Sigmoid colon (tissue), 7 donors: ENCODE measurements around the gene TEK. TPM values are rescaled to one million over a fixed set of nuclear protein-coding genes. Genes with fewer than 3 reads are reported as not detected.
A peak's percentile ranks its signal among the peaks of the same experiment; 100 is the strongest.

ENCODE experiments used
- DNase-seq: peaks from one replicate; pipeline ENCODE4 v3.0.0-alpha.2; 2019
- H3K27ac ChIP-seq, 4 donors: fragments of 200-600 bp; sonication (generic); one replicate each; pipeline ENCODE4 v1.5.1; 2016 to 2019; ENCODE audit warnings: mild to moderate bottlenecking in 1 of 4
- H3K27me3 ChIP-seq, 3 donors: fragments of 200-600 bp; sonication (generic); one replicate each; pipeline ENCODE4 v1.5.1; 2019; ENCODE audit warnings: mild to moderate bottlenecking in 1 of 3
- H3K36me3 ChIP-seq, 4 donors: fragments of 200-600 bp; sonication (generic); one replicate each; pipeline ENCODE4 v1.5.1; 2016 to 2019
- H3K4me1 ChIP-seq, 4 donors: fragments of 200-600 bp; sonication (generic); one replicate each; pipeline ENCODE4 v1.5.1; 2017 to 2019
- H3K4me3 ChIP-seq, 4 donors: fragments of 200-600 bp; sonication (generic); one replicate each; pipeline ENCODE4 v1.5.1; 2017 to 2019; ENCODE audit warnings: mild to moderate bottlenecking in 2 of 4, moderate library complexity in 1 of 4
- H3K9me3 ChIP-seq, 4 donors: fragments of 200-600 bp in 3 of 4; sonication (generic) in 3 of 4; one replicate each; pipeline versions ENCODE4 v1.5.1 to v1.6.1; 2013 to 2019
- EP300 ChIP-seq, 4 donors: sonication (generic); formaldehyde crosslinking; IDR thresholded peaks; one replicate each; pipeline ENCODE4 v1.6.1; 2017; ENCODE audit warnings: antibody characterized with exemption in 4 of 4
- POLR2A ChIP-seq, 2 donors: fragments of 450-650 bp; IDR thresholded peaks; one replicate each; pipeline ENCODE4 v1.6.1; 2016; ENCODE audit warnings: antibody characterized with exemption in 2 of 2, mild to moderate bottlenecking in 2 of 2, moderate library complexity in 2 of 2
- POLR2AphosphoS5 ChIP-seq, 4 donors: sonication (generic); formaldehyde crosslinking; IDR thresholded peaks; one replicate each; pipeline ENCODE4 v1.6.1; 2017; ENCODE audit warnings: antibody characterized with exemption in 4 of 4
- WGBS, 2 donors: extraction: QIAGEN DNeasy Blood & Tissue Kit; methylation state at CpG; one replicate each; pipeline ENCODE4 v1.1.7; 2013; 5-methylcytosine and 5-hydroxymethylcytosine counted together
- intact Hi-C: fragments of 100-400 bp; cut with DNase I; formaldehyde crosslinking; loops from one replicate; pipeline ENCODE4 v1.15.1; 2023
- polyA plus RNA-seq, 3 donors: library from polyadenylated mRNA; stranded (reverse); fragments of 200-250 nt; gene quantifications; one replicate each; pipeline ENCODE4 v1.2.3, GENCODE V29; 2013
- total RNA-seq, 4 donors: library from RNA; depleted of rRNA; stranded (reverse); fragments of >200 nt; gene quantifications; one replicate each; pipeline ENCODE4 v1.1.0, GENCODE V29; 2016
- TF ChIP-seq, protein P1 (sequence below), 4 experiments: fragments of 450-650 bp in 3 of 4; fragments of 200-600 bp in 1 of 4; IDR thresholded peaks; one replicate each; pipeline ENCODE4 v1.5.1; 2016 to 2019; ENCODE audit warnings: antibody characterized with exemption in 4 of 4, mild to moderate bottlenecking in 3 of 4, moderate library complexity in 2 of 4
- donor health status: healthy with polysubstance abuse.
- donor health status: Bipolar disorder and iron deficiency.
- donor health status: healthy.

TEK gene
- total and polyA plus RNA-seq, 7 donors, result 0.23 to 11.1 (median 5.8) TPM

DNA sequence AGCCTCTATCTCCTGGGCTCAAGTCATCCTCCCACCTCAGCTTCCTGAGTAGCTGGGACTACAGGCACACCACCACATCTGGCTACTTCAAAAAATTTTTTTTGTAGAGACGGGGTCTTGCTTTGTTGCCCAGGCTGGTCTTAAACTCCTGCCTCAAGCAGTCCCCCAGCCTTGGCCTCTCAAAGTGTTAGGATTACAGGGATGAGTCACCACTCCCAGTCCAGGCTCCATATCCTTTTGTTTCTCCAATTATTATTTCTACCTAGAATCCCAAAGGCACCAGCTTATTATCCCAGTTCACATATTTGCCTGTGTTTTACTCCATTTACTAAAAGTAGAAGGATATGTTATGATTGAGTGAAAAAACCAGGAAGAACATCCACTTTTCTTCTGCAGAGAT is 84.9 kb downstream of the TEK start:
- peak overlapping the region; percentile 12 to 72 (median 38) for H3K27ac ChIP-seq
- H3K4me3 ChIP-seq, result no peak overlapping the region
- H3K36me3 ChIP-seq, result no peaks in the 10 kb centered on the region
- no peak for TF ChIP-seq EP300 (IDR thresholded peaks at IDR 0.05)
- intact Hi-C loops, result no loop called here
- H3K9me3 ChIP-seq, result no peaks in the 10 kb centered on the region
- no peaks in the 10 kb centered on the region for H3K27me3 ChIP-seq
- 87 to 94% methylated on average over 1 of the region's 1 CpG for WGBS, 2 donors
- no peak for DNase-seq
- peaks cover 0 to 37% (median 35%) of the 10 kb centered on the region in 4 donors for H3K4me1 ChIP-seq

GRCh38 chr9:27194401-27195091 is 85.5 kb downstream of the TEK start:
- Histone ChIP-seq H3K27ac (peak overlapping the region; percentile 12 to 72 (median 44)), H3K27me3 (no peaks in the 10 kb centered on the region), H3K36me3 (no peaks in the 10 kb centered on the region), H3K9me3 (no peaks in the 10 kb centered on the region), H3K4me3 (no peak overlapping the region), H3K4me1 (peaks cover 0 to 37% (median 35%) of the 10 kb centered on the region in 4 donors)
- WGBS, 2 donors, result 34 to 54% methylated on average over 5 of the region's 5 CpGs
- TF ChIP-seq POLR2AphosphoS5 (IDR thresholded peaks at IDR 0.05) (peak in 3 of 4 donors; percentile 50 to 67 (median 65)), POLR2A (IDR thresholded peaks at IDR 0.05) (no peak), EP300 (IDR thresholded peaks at IDR 0.05) (peak in 1 of 4 donors; percentile 46)
- TF ChIP-seq, protein P1, sequence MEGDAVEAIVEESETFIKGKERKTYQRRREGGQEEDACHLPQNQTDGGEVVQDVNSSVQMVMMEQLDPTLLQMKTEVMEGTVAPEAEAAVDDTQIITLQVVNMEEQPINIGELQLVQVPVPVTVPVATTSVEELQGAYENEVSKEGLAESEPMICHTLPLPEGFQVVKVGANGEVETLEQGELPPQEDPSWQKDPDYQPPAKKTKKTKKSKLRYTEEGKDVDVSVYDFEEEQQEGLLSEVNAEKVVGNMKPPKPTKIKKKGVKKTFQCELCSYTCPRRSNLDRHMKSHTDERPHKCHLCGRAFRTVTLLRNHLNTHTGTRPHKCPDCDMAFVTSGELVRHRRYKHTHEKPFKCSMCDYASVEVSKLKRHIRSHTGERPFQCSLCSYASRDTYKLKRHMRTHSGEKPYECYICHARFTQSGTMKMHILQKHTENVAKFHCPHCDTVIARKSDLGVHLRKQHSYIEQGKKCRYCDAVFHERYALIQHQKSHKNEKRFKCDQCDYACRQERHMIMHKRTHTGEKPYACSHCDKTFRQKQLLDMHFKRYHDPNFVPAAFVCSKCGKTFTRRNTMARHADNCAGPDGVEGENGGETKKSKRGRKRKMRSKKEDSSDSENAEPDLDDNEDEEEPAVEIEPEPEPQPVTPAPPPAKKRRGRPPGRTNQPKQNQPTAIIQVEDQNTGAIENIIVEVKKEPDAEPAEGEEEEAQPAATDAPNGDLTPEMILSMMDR (IDR thresholded peaks at IDR 0.05), result no peak
- intact Hi-C loops, result no loop called here
- DNase-seq, result no peak

- no peaks in the 10 kb centered on the region for H3K9me3 ChIP-seq
- TF ChIP-seq POLR2AphosphoS5 (IDR thresholded peaks at IDR 0.05), result no peak
- TF ChIP-seq POLR2A (IDR thresholded peaks at IDR 0.05), result no peak
- TF ChIP-seq, protein P1 (IDR thresholded peaks at IDR 0.05), result no peak
- TF ChIP-seq EP300 (IDR thresholded peaks at IDR 0.05), result no peak
- H3K36me3 ChIP-seq, result no peaks in the 10 kb centered on the region
- peak overlapping the region in 3 of 4 donors; percentile 27 to 72 (median 61) for H3K27ac ChIP-seq
- no peak for DNase-seq
- H3K4me3 ChIP-seq, result no peak overlapping the region
- intact Hi-C loops, result no loop called here
- H3K27me3 ChIP-seq, result no peaks in the 10 kb centered on the region
- WGBS, 2 donors, result 78 to 89% methylated on average over 3 of the region's 3 CpGs
- H3K4me1 ChIP-seq, result peaks cover 0 to 37% (median 35%) of the 10 kb centered on the region in 4 donors
Measured at GRCh38 chr9:27195191-27195590, 86.2 kb downstream of the TEK start.

- no peak for DNase-seq
- Histone ChIP-seq H3K4me3 (no peak overlapping the region), H3K27me3 (no peaks in the 10 kb centered on the region), H3K36me3 (no peaks in the 10 kb centered on the region), H3K4me1 (peaks cover 0 to 37% (median 35%) of the 10 kb centered on the region in 4 donors), H3K9me3 (no peaks in the 10 kb centered on the region), H3K27ac (no peak overlapping the region)
- intact Hi-C loops, result no loop called here
- no peak for TF ChIP-seq EP300 (IDR thresholded peaks at IDR 0.05)
- TF ChIP-seq POLR2A (IDR thresholded peaks at IDR 0.05), result no peak
- TF ChIP-seq, protein P1 (IDR thresholded peaks at IDR 0.05), result no peak
- no peak for TF ChIP-seq POLR2AphosphoS5 (IDR thresholded peaks at IDR 0.05)
- 85 to 86% methylated on average over 3 of the region's 3 CpGs for WGBS, 2 donors
Measured at GRCh38 chr9:27196383-27196782, 87.4 kb downstream of the TEK start.

DNA sequence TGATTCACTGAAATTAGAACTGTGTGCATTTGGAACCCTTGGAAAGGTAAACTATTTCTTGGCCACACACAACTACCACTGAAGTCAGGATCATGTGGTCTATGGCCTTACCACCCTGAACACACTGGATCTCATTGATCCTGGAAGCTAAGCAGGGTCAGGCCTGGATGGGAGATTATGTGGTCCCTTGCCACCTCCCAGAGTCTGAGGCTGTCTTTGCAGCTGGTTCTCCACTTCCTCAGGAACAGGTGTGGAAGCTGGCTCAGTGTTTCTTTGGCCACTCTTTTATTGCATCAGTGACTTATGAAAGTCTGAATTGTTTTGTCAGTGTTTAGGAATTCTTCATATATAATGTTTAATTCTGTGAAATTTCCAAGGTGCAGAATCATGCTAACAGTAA is 89.2 kb downstream of the TEK start:
- H3K4me1 ChIP-seq, result peaks cover 0 to 20% (median 19%) of the 10 kb centered on the region in 4 donors
- intact Hi-C loops, result no loop called here
- no peak overlapping the region for H3K27ac ChIP-seq
- H3K36me3 ChIP-seq, result no peaks in the 10 kb centered on the region
- no peaks in the 10 kb centered on the region for H3K27me3 ChIP-seq
- no peaks in the 10 kb centered on the region for H3K9me3 ChIP-seq
- H3K4me3 ChIP-seq, result no peak overlapping the region
- DNase-seq, result no peak
- TF ChIP-seq POLR2AphosphoS5 (IDR thresholded peaks at IDR 0.05) (no peak), POLR2A (IDR thresholded peaks at IDR 0.05) (no peak), EP300 (IDR thresholded peaks at IDR 0.05) (no peak)
- TF ChIP-seq, protein P1 (IDR thresholded peaks at IDR 0.05), result no peak
